Progenitor cell of endocrine pancreas (in vitro differentiated cells): ENCODE measurements around the gene FOXRED2. TPM values are rescaled to one million over a fixed set of nuclear protein-coding genes. Genes with fewer than 3 reads are reported as not detected.

ENCODE experiments used
- DNase-seq: peaks from one replicate; pipeline ENCODE4 v3.0.0; 2021; ENCODE audit warnings: low spot score; ENCODE audit not compliant: unreplicated experiment
- H3K27ac Mint-ChIP-seq: 2 replicates; pipeline ENCODE4 v1.8.0; 2021; ENCODE audit warnings: mild to moderate bottlenecking, moderate library complexity, mixed read lengths
- H3K27me3 Mint-ChIP-seq: 2 replicates; pipeline ENCODE4 v1.8.0; 2021; ENCODE audit warnings: mixed read lengths
- H3K36me3 Mint-ChIP-seq: 2 replicates; pipeline ENCODE4 v1.8.0; 2022; ENCODE audit warnings: mixed read lengths; ENCODE audit not compliant: insufficient read depth
- H3K4me1 Mint-ChIP-seq: 2 replicates; pipeline ENCODE4 v1.8.0; 2021; ENCODE audit warnings: low read depth, mixed read lengths
- H3K4me3 Mint-ChIP-seq: 2 replicates; pipeline ENCODE4 v1.8.0; 2021; ENCODE audit warnings: low read depth, mild to moderate bottlenecking, moderate library complexity, mixed read lengths
- H3K9me3 Mint-ChIP-seq: 2 replicates; pipeline ENCODE4 v1.8.0; 2021; ENCODE audit warnings: low read depth, mixed read lengths
- CTCF ChIP-seq: fragments of 200-600 bp; sonication (generic); IDR thresholded peaks from one replicate; pipeline ENCODE4 v1.5.0; 2021; ENCODE audit warnings: antibody characterized with exemption, mild to moderate bottlenecking; ENCODE audit not compliant: unreplicated experiment
- total RNA-seq: library from RNA; stranded (reverse); gene quantifications from 2 replicates; pipeline ENCODE4 v1.2.1, GENCODE V29; 2021

FOXRED2 gene
- total RNA-seq, 1 donor from 2014 or later, result 23.5 TPM

- TF ChIP-seq CTCF, result no peak
- peaks cover 48% of the 10 kb centered on the region for H3K36me3 Mint-ChIP-seq
Measured at GRCh38 chr22:36514766-36515165, 7.9 kb upstream of the FOXRED2 start.

GRCh38 chr22:36512991-36513390 is 6.2 kb upstream of the FOXRED2 start:
- Mint-ChIP-seq H3K36me3 (peaks cover 45% of the 10 kb centered on the region), H3K4me1 (no peaks in the 10 kb centered on the region), H3K27ac (no peak overlapping the region), H3K27me3 (no peaks in the 10 kb centered on the region), H3K4me3 (no peak overlapping the region), H3K9me3 (no peaks in the 10 kb centered on the region)
- no peak for TF ChIP-seq CTCF
- DNase-seq, result no peak

More at GRCh38 chr22:36514766-36515165, 7.9 kb upstream of the FOXRED2 start:
- no peaks in the 10 kb centered on the region for H3K9me3 Mint-ChIP-seq
- no peak for DNase-seq
- H3K27ac Mint-ChIP-seq, result no peak overlapping the region
- no peaks in the 10 kb centered on the region for H3K4me1 Mint-ChIP-seq
- no peak overlapping the region for H3K4me3 Mint-ChIP-seq
- no peaks in the 10 kb centered on the region for H3K27me3 Mint-ChIP-seq

GRCh38 chr22:36512333-36512732 is 5.5 kb upstream of the FOXRED2 start:
- no peak for TF ChIP-seq CTCF
- DNase-seq, result no peak
- H3K4me3 Mint-ChIP-seq, result no peak overlapping the region
- H3K27me3 Mint-ChIP-seq, result no peaks in the 10 kb centered on the region
- H3K27ac Mint-ChIP-seq, result no peak overlapping the region
- no peaks in the 10 kb centered on the region for H3K4me1 Mint-ChIP-seq
- peaks cover 44% of the 10 kb centered on the region for H3K36me3 Mint-ChIP-seq
- H3K9me3 Mint-ChIP-seq, result peaks cover 3% of the 10 kb centered on the region

- H3K36me3 Mint-ChIP-seq, result peaks cover 36% of the 10 kb centered on the region
- no peak overlapping the region for H3K4me3 Mint-ChIP-seq
- TF ChIP-seq CTCF, result peak; percentile 65
- peak; percentile 37 for DNase-seq
- H3K4me1 Mint-ChIP-seq, result no peaks in the 10 kb centered on the region
- H3K9me3 Mint-ChIP-seq, result peaks cover 3% of the 10 kb centered on the region
- H3K27ac Mint-ChIP-seq, result no peak overlapping the region
- H3K27me3 Mint-ChIP-seq, result no peaks in the 10 kb centered on the region
Measured at GRCh38 chr22:36510966-36511881, 4.4 kb upstream of the FOXRED2 start.

- H3K36me3 Mint-ChIP-seq, result peaks cover 30% of the 10 kb centered on the region
- H3K27ac Mint-ChIP-seq, result no peak overlapping the region
- H3K9me3 Mint-ChIP-seq, result peaks cover 3% of the 10 kb centered on the region
Measured at GRCh38 chr22:36510384-36510783, 3.5 kb upstream of the FOXRED2 start.

More at GRCh38 chr22:36510384-36510783, 3.5 kb upstream of the FOXRED2 start:
- Mint-ChIP-seq H3K27me3 (no peaks in the 10 kb centered on the region), H3K4me1 (no peaks in the 10 kb centered on the region), H3K4me3 (no peak overlapping the region)
- DNase-seq, result no peak
- TF ChIP-seq CTCF, result no peak
